K562 (cell line): ENCODE results near the gene YPEL4. TPM values are rescaled to one million over a fixed set of nuclear protein-coding genes. Genes with fewer than 3 reads are reported as not detected.
A peak's percentile ranks its signal among the peaks of the same experiment; 100 is the strongest.

Source experiments
- ATAC-seq: fragments of 200-7000 bp; cut with Tn5 transposase; 3 replicates; pipeline ENCODE4 v1.9.1; 2020; ENCODE audit warnings: moderate library complexity
- BruUV-seq: library from RNA; stranded (reverse); fragments of 400-500 nt; replicated peaks from 2 replicates; lab custom pipeline; 2021; lab: Mats Ljungman, UMichigan
- CTCF ChIA-PET: fragments of 300-600 bp; formaldehyde crosslinking; extraction: SDS; loops from one replicate; lab custom pipeline; 2021; ENCODE audit warnings: low intra/inter-chr PET ratio; lab: Yijun Ruan, JAX
- POLR2A ChIA-PET: fragments of 300-600, 350-650 bp; sonication (Branson Sonifier 250); formaldehyde crosslinking; extraction: SDS; loops from one replicate; lab custom pipeline; 2021; ENCODE audit warnings: antibody characterized with exemption, inconsistent platforms; lab: Yijun Ruan, JAX
- DNase-seq, 4 experiments: peaks; one replicate each; pipeline versions ENCODE4 v3.0.0 to v3.0.0-alpha.2; 2011 to 2018; ENCODE audit warnings: low spot score in 3 of 4, mixed read lengths in 3 of 4; ENCODE audit errors: extremely low read depth in 1 of 4
- FAIRE-seq: peaks from 2 replicates; lab custom pipeline; 2011; peaks lifted over from hg19 to GRCh38; lab: Jason Lieb, UNC
- H2AFZ ChIP-seq: 2 replicates; pipeline ENCODE4 v1.6.0; 2011; ENCODE audit warnings: low read depth, low read length, control low read depth, inconsistent platforms
- H3K27ac ChIP-seq: fragments of 200-600 bp; 3 replicates; pipeline ENCODE4 v1.8.0; 2011; ENCODE audit warnings: low read depth, mild to moderate bottlenecking, control low read depth, inconsistent platforms, low read length, moderate library complexity, mixed read lengths; ENCODE audit errors: extremely low read depth
- H3K27me3 ChIP-seq, 2 experiments: fragments of 300-600 bp in 1 of 2; 2 replicates in 1 of 2; 3 replicates in 1 of 2; pipeline versions ENCODE4 v1.6.0 to v1.8.0; 2011; ENCODE audit warnings: inconsistent platforms in 2 of 2, low read length in 2 of 2, mild to moderate bottlenecking in 1 of 2, mixed read lengths in 1 of 2, moderate library complexity in 1 of 2; ENCODE audit not compliant: control insufficient read depth in 2 of 2, insufficient read depth in 2 of 2
- H3K36me3 ChIP-seq: fragments of 300-600 bp; 3 replicates; pipeline ENCODE4 v1.8.0; 2011; ENCODE audit warnings: mild to moderate bottlenecking, low read length, inconsistent platforms; ENCODE audit not compliant: control insufficient read depth, insufficient read depth
- H3K4me1 ChIP-seq, 2 experiments: fragments of 200-600 bp in 1 of 2; replicated peaks in 1 of 2; 2 replicates in 1 of 2; 3 replicates in 1 of 2; pipeline versions ENCODE4 v1.5.1 to v1.8.0; 2011; ENCODE audit warnings: inconsistent platforms in 2 of 2, low read length in 2 of 2, mild to moderate bottlenecking in 1 of 2, mixed read lengths in 1 of 2, moderate library complexity in 1 of 2; ENCODE audit not compliant: control insufficient read depth in 2 of 2, insufficient read depth in 2 of 2
- H3K4me2 ChIP-seq: 2 replicates; pipeline ENCODE4 v1.6.1; 2011; ENCODE audit warnings: low read length, control low read depth, inconsistent platforms, mixed read lengths; ENCODE audit not compliant: insufficient read depth
- H3K4me3 ChIP-seq: fragments of 200-600 bp; sonication (generic), shearing (Covaris generic); 2 replicates; pipeline ENCODE4 v1.5.1; 2016; ENCODE audit warnings: control low read depth, inconsistent platforms
- H3K79me2 ChIP-seq: fragments of 200-600 bp; 3 replicates; pipeline ENCODE4 v1.8.0; 2011; ENCODE audit warnings: low read length, inconsistent platforms; ENCODE audit not compliant: control insufficient read depth, insufficient read depth
- H3K9ac ChIP-seq, 2 experiments: 2 replicates each; pipeline versions ENCODE4 v1.6.0 to v1.6.1; 2011; ENCODE audit warnings: low read depth in 2 of 2, low read length in 2 of 2, control low read depth in 1 of 2, inconsistent platforms in 1 of 2, mild to moderate bottlenecking in 1 of 2, mixed read lengths in 1 of 2; ENCODE audit not compliant: insufficient read depth in 1 of 2
- H3K9me1 ChIP-seq: one replicate; pipeline ENCODE4 v1.6.0; 2011; ENCODE audit warnings: inconsistent platforms, mild to moderate bottlenecking, low read length, moderate library complexity; ENCODE audit not compliant: control insufficient read depth, insufficient read depth
- H3K9me3 ChIP-seq: replicated peaks from 2 replicates; pipeline ENCODE4 v1.5.1; 2011; ENCODE audit warnings: low read depth, low read length, inconsistent platforms; ENCODE audit not compliant: control insufficient read depth, insufficient read depth
- H4K20me1 ChIP-seq: replicated peaks from 2 replicates; pipeline ENCODE4 v1.6.1; 2011; ENCODE audit warnings: low read length, inconsistent platforms, mixed read lengths; ENCODE audit not compliant: control insufficient read depth, insufficient read depth
- DMBX1 ChIP-seq: fragments of 250-450 bp; sonication (Bioruptor Pico); IDR thresholded peaks from 2 replicates; pipeline ENCODE4 v1.8.0; 2022; ENCODE audit warnings: inconsistent platforms, mild to moderate bottlenecking, moderate library complexity, borderline replicate concordance
- ERF ChIP-seq: fragments of 450-650 bp; formaldehyde crosslinking; IDR thresholded peaks from 2 replicates; pipeline ENCODE4 v1.4.0; 2020; ENCODE audit warnings: mild to moderate bottlenecking, mixed read lengths
- HDAC2 ChIP-seq: fragments of 450-650 bp; IDR thresholded peaks from 2 replicates; pipeline ENCODE4 v1.6.1; 2016; ENCODE audit warnings: mild to moderate bottlenecking
- HMGXB4 ChIP-seq: sonication (generic); formaldehyde crosslinking; IDR thresholded peaks from 2 replicates; pipeline ENCODE4 v1.8.1; 2023; ENCODE audit warnings: mild to moderate bottlenecking, missing genetic modification reagents
- MEF2D ChIP-seq: conservative IDR thresholded peaks from 2 replicates; pipeline ENCODE4 v1.6.1; 2016; ENCODE audit warnings: low read depth, missing genetic modification characterization, missing compliant biosample characterization
- POLR2H ChIP-seq: IDR thresholded peaks from 2 replicates; pipeline ENCODE4 v1.6.1; 2016; ENCODE audit warnings: missing genetic modification characterization, low read depth, mild to moderate bottlenecking, control low read depth, missing compliant biosample characterization, moderate library complexity
- RAD51 ChIP-seq: fragments of 450-650 bp; IDR thresholded peaks from 2 replicates; pipeline ENCODE4 v1.7.1; 2016; ENCODE audit warnings: low read depth, mild to moderate bottlenecking, borderline replicate concordance
- RBM15 ChIP-seq: fragments of 200-400 bp; formaldehyde crosslinking; IDR thresholded peaks from 2 replicates; pipeline ENCODE4 v1.6.1; 2018; ENCODE audit warnings: mild to moderate bottlenecking, low read length, moderate library complexity; ENCODE audit not compliant: insufficient read depth
- TFAM ChIP-seq: fragments of 250-450 bp; sonication (Bioruptor Pico); conservative IDR thresholded peaks from 2 replicates; pipeline ENCODE4 v1.5.0; 2021; ENCODE audit warnings: mild to moderate bottlenecking, moderate library complexity
- ZNF253 ChIP-seq: fragments of 250-450 bp; sonication (Bioruptor Pico); conservative IDR thresholded peaks from 2 replicates; pipeline ENCODE4 v1.6.1; 2021; ENCODE audit warnings: mild to moderate bottlenecking
- WGBS: fragments of 100-300 bp; shearing (Covaris generic); methylation state at CpG from one replicate; pipeline ENCODE4 v1.1.6; 2016; ENCODE audit warnings: low coverage, mixed read lengths; ENCODE audit not compliant: insufficient coverage; ENCODE audit errors: missing lambda C conversion rate; 5-methylcytosine and 5-hydroxymethylcytosine counted together
- in situ Hi-C: fragments of 300-500 bp; cut with MboI; formaldehyde crosslinking; loops from 4 replicates; pipeline ENCODE4 v1.15.0; 2018; ENCODE audit warnings: inconsistent platforms, mixed read lengths
- intact Hi-C: fragments of 100-400 bp; cut with micrococcal nuclease; formaldehyde crosslinking; loops from 2 replicates; pipeline ENCODE4 v1.14.2; 2022
- polyA plus RNA-seq, 8 experiments: library from polyadenylated mRNA; depleted of rRNA in 4 of 8; stranded (reverse) in 5 of 8; unstranded in 3 of 8; fragments of >200 nt; fragmentation: Nextera tagmentation in 2 of 8; fragmentation: Illumina TruSeq in 1 of 8; extraction: Ambion mirVana in 2 of 8; extraction: Trizol in 1 of 8; gene quantifications; 2 replicates each; pipeline versions ENCODE4 v1.2.1 to v1.2.3, GENCODE V29; 2011 to 2014; ENCODE audit warnings: inconsistent platforms in 1 of 8, missing spikeins in 1 of 8
- total RNA-seq, 7 experiments: library from RNA; depleted of rRNA in 6 of 7; stranded (reverse); fragments of >200 nt in 6 of 7; fragmentation: Illumina TruSeq in 2 of 7; extraction: Trizol in 2 of 7; gene quantifications; 2 replicates each; pipeline versions ENCODE4 v1.2.1 to v1.2.3, GENCODE V29; 2011 to 2021; ENCODE audit warnings: low replicate concordance in 1 of 7

YPEL4 gene
- total and polyA plus RNA-seq, 9 of the 15 experiments (the other 6 are each of a cell fraction or from before 2014, with no cell fraction given), result 0.07 to 1.4 (median 0.40) TPM; not detected in 2

- Histone ChIP-seq H3K4me2 (no peak overlapping the region), H3K9me3 (no peaks in the 10 kb centered on the region), H3K4me1 (peaks cover 10 to 17% of the 10 kb centered on the region in 2 experiments; a peak in 4 of 5 replicates), H3K27ac (no peak overlapping the region), H4K20me1 (no peaks in the 10 kb centered on the region), H3K36me3 (no peaks in the 10 kb centered on the region), H2AFZ (peak overlapping the region; percentile 48), H3K4me3 (no peak overlapping the region), H3K79me2 (no peaks in the 10 kb centered on the region), H3K9me1 (no peaks in the 10 kb centered on the region), H3K27me3 (peaks cover 0 to 2% of the 10 kb centered on the region in 2 experiments; a peak in 1 of 5 replicates), H3K9ac (no peak overlapping the region; a peak in 1 of 4 replicates)
- peak; percentile 52 to 67 (median 58) for DNase-seq
- ChIA-PET POLR2A (interaction anchor here (0.6 to 2.0 kb wide), 10 partner anchors 8 to 419 kb away, joined by 3 to 9 read pairs (median 3); partner anchors contain the start of genes SELENOH and UBE2L6), CTCF (interaction anchor here (0.6 to 2.8 kb wide), 8 partner anchors 68 to 799 kb away, joined by 3 to 37 read pairs (median 4); partner anchors contain the start of gene UBE2L6)
- WGBS, result 6% methylated on average over 7 of the region's 7 CpGs
- peak; percentile 76 for ATAC-seq
- peak; percentile 77 for FAIRE-seq
- no TSS peak for BruUV-seq
- in situ Hi-C loops (loop anchor here (5.0 to 10.0 kb wide), 3 partner anchors 74 to 299 kb away; partner anchors contain the start of gene UBE2L6), intact Hi-C loops (loop anchor here (1.0 kb wide), 3 partner anchors 73 to 184 kb away; partner anchors contain the start of gene TIMM10)
- TF ChIP-seq POLR2H (tag), result no peak
- TF ChIP-seq ZNF253 (CRISPR knock-in tag), result no peak
- TF ChIP-seq ERF (CRISPR knock-in tag), result no peak
- no peak for TF ChIP-seq TFAM (CRISPR knock-in tag)
- no peak for TF ChIP-seq RAD51
- TF ChIP-seq RBM15, result no peak
- no peak for TF ChIP-seq HMGXB4 (CRISPR knock-in tag)
- no peak for TF ChIP-seq MEF2D
- no peak for TF ChIP-seq HDAC2
- TF ChIP-seq DMBX1, result no peak
Observed at GRCh38 chr11:57641011-57641807, 8.5 kb downstream of the YPEL4 start.
